ENCODE results near the gene HSPA2. TPM values are rescaled to one million over a fixed set of nuclear protein-coding genes. Genes with fewer than 3 reads are reported as not detected.
"Not testable (repeated sequence)": the region's sequence is repeated elsewhere in the genome, so short reads cannot be mapped to it uniquely, and the experiment has no call there.

The HSPA2 gene
- polyA plus RNA-seq, 1 donor from 2014 or later: 0.25 TPM

DNA sequence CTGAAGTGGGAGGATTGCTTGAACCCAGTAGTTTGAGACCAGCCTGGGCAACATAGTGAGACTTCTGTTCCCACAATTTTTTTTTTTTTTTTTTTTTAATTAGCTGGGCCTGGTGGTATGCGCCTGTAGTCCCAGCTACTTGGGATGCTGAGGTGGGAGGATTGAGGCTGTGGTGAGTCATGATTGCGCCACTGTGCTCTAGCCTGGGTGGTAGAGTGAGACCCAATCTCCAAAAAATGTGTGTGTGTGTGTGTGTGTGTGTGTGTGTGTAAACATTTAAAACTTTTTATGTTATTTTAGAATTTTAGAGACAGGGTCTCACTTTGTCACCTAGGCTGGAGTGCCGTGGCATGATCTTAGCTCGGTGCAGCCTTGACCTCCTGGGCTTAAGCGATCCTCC, 16.0 kb downstream of the HSPA2 start:
- no peak overlapping the region for H3K4me3 ChIP-seq (ENCODE audit: low read length)
- no peaks in the 10 kb centered on the region for H3K36me3 ChIP-seq (ENCODE audit: insufficient read depth, low read length)
- H3K79me2 ChIP-seq (replicated peaks; ENCODE audit: insufficient read depth, low read length): no peaks in the 10 kb centered on the region
- no peaks in the 10 kb centered on the region for H4K20me1 ChIP-seq (ENCODE audit: insufficient read depth)
- H3K27me3 ChIP-seq (ENCODE audit: insufficient read depth, low read depth, low read length): peaks cover 4% of the 10 kb centered on the region
- TF ChIP-seq MXI1 (conservative IDR thresholded peaks at IDR 0.05; ENCODE audit: poor library complexity, severe bottlenecking) (no peak), CTCF (IDR thresholded peaks at IDR 0.05; ENCODE audit: poor library complexity, severe bottlenecking) (no peak), REST (IDR thresholded peaks at IDR 0.05; ENCODE audit: borderline replicate concordance) (no peak), SMC3 (conservative IDR thresholded peaks at IDR 0.05; ENCODE audit: poor library complexity) (no peak), EP300 (conservative IDR thresholded peaks at IDR 0.05; ENCODE audit: poor library complexity, severe bottlenecking) (no peak), RAD21 (conservative IDR thresholded peaks at IDR 0.05) (no peak), POLR2AphosphoS5 (IDR thresholded peaks at IDR 0.05) (no peak), EZH2 (IDR thresholded peaks at IDR 0.05; ENCODE audit: borderline replicate concordance, insufficient read depth, low read length, poor library complexity, severe bottlenecking) (no peak), TAF1 (IDR thresholded peaks at IDR 0.05; ENCODE audit: low read depth) (no peak)
- H3K9me2 ChIP-seq (ENCODE audit: insufficient read depth, low read length): no peaks in the 10 kb centered on the region
- H2AFZ ChIP-seq (ENCODE audit: low read depth, low read length): no peak overlapping the region
- no peak overlapping the region for H3K9ac ChIP-seq (ENCODE audit: low read length)
- no peaks in the 10 kb centered on the region for H3F3A ChIP-seq (ENCODE audit: insufficient read depth, low read length, poor library complexity, severe bottlenecking)
- no peak overlapping the region for H3K4me2 ChIP-seq (ENCODE audit: low read length)
- no peaks in the 10 kb centered on the region for H3K9me3 ChIP-seq (ENCODE audit: low read length)
- H3K27ac ChIP-seq (ENCODE audit: low read length): no peak overlapping the region

- not testable (repeated sequence) for H3F3A ChIP-seq (ENCODE audit: insufficient read depth, low read length, poor library complexity, severe bottlenecking); H3K4me3 ChIP-seq (ENCODE audit: low read length); H3K36me3 ChIP-seq (ENCODE audit: insufficient read depth, low read length); H3K9me2 ChIP-seq (ENCODE audit: insufficient read depth, low read length); H3K4me2 ChIP-seq (ENCODE audit: low read length); H3K79me2 ChIP-seq (replicated peaks; ENCODE audit: insufficient read depth, low read length); H2AFZ ChIP-seq (ENCODE audit: low read depth, low read length); H3K27ac ChIP-seq (ENCODE audit: low read length); H4K20me1 ChIP-seq (ENCODE audit: insufficient read depth); H3K9ac ChIP-seq (ENCODE audit: low read length); H3K9me3 ChIP-seq (ENCODE audit: low read length); H3K27me3 ChIP-seq (ENCODE audit: insufficient read depth, low read depth, low read length)
These were observed 17.7 kb downstream of the HSPA2 start for GRCh38 chr14:64558216-64558615.

GRCh38 chr14:64561631-64562030, 21.1 kb downstream of the HSPA2 start:
- no peaks in the 10 kb centered on the region for H3F3A ChIP-seq (ENCODE audit: insufficient read depth, low read length, poor library complexity, severe bottlenecking)
- no peaks in the 10 kb centered on the region for H4K20me1 ChIP-seq (ENCODE audit: insufficient read depth)
- H3K79me2 ChIP-seq (replicated peaks; ENCODE audit: insufficient read depth, low read length): no peaks in the 10 kb centered on the region
- no peaks in the 10 kb centered on the region for H3K27me3 ChIP-seq (ENCODE audit: insufficient read depth, low read depth, low read length)
- no peaks in the 10 kb centered on the region for H3K36me3 ChIP-seq (ENCODE audit: insufficient read depth, low read length)
- H3K4me3 ChIP-seq (ENCODE audit: low read length): no peak overlapping the region
- H3K4me2 ChIP-seq (ENCODE audit: low read length): no peak overlapping the region
- no peak overlapping the region for H3K9ac ChIP-seq (ENCODE audit: low read length)
- no peaks in the 10 kb centered on the region for H3K9me2 ChIP-seq (ENCODE audit: insufficient read depth, low read length)
- no peak overlapping the region for H2AFZ ChIP-seq (ENCODE audit: low read depth, low read length)
- no peaks in the 10 kb centered on the region for H3K9me3 ChIP-seq (ENCODE audit: low read length)
- no peak for TF ChIP-seq RAD21 (conservative IDR thresholded peaks at IDR 0.05)
- TF ChIP-seq TAF1 (IDR thresholded peaks at IDR 0.05; ENCODE audit: low read depth): no peak
- no peak for TF ChIP-seq SMC3 (conservative IDR thresholded peaks at IDR 0.05; ENCODE audit: poor library complexity)
- TF ChIP-seq POLR2AphosphoS5 (IDR thresholded peaks at IDR 0.05): no peak
- no peak for TF ChIP-seq REST (IDR thresholded peaks at IDR 0.05; ENCODE audit: borderline replicate concordance)
- TF ChIP-seq EZH2 (IDR thresholded peaks at IDR 0.05; ENCODE audit: borderline replicate concordance, insufficient read depth, low read length, poor library complexity, severe bottlenecking): no peak
- H3K27ac ChIP-seq (ENCODE audit: low read length): no peak overlapping the region
